ENCODE data around the gene RPSA. TPM values are rescaled to one million over a fixed set of nuclear protein-coding genes. Genes with fewer than 3 reads are reported as not detected.

RPSA gene
- total RNA-seq, 1 donor from 2014 or later, result 1,387 TPM

DNA sequence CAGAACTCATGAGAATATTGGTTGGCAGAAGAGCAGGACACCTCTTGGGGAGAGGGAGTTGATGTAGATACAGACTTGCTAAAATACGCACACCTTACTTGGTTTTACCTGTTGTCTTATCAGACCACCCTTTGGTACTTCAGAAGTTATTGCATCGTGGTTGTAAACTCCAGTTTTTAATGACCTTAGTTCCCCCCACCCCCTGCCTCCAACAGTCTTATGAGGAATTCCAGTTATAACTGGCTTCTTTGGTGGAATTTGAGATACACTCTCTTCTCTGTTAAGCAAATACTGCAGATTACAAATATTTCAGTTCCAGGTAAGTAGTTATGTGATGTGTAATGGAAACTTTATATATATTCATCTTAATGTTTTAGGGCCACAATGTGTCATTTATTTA, 18.4 kb upstream of the RPSA start:
- H3K36me3 ChIP-seq (ENCODE audit: control insufficient read depth in 3 of 3, insufficient read depth in 3 of 3, low read length in 3 of 3), result peaks cover 17 to 35% (median 35%) of the 10 kb centered on the region in 3 donors
- peaks cover 11 to 26% (median 13%) of the 10 kb centered on the region in 3 donors for H3K4me1 ChIP-seq (ENCODE audit: control insufficient read depth in 3 of 3, insufficient read depth in 3 of 3, low read length in 3 of 3)
- no peak overlapping the region for H3K4me3 ChIP-seq (ENCODE audit: low read length in 3 of 3)
- H3K9ac ChIP-seq (ENCODE audit: low read depth in 1 of 3, low read length in 3 of 3), result no peak overlapping the region
- H3K27me3 ChIP-seq (ENCODE audit: control insufficient read depth in 3 of 3, insufficient read depth in 3 of 3, low read length in 3 of 3), result no peaks in the 10 kb centered on the region
- no peak overlapping the region for H3K27ac ChIP-seq (ENCODE audit: low read depth, low read length)
- no peaks in the 10 kb centered on the region for H3K9me3 ChIP-seq (ENCODE audit: control insufficient read depth in 3 of 3, low read length in 3 of 3)

DNA sequence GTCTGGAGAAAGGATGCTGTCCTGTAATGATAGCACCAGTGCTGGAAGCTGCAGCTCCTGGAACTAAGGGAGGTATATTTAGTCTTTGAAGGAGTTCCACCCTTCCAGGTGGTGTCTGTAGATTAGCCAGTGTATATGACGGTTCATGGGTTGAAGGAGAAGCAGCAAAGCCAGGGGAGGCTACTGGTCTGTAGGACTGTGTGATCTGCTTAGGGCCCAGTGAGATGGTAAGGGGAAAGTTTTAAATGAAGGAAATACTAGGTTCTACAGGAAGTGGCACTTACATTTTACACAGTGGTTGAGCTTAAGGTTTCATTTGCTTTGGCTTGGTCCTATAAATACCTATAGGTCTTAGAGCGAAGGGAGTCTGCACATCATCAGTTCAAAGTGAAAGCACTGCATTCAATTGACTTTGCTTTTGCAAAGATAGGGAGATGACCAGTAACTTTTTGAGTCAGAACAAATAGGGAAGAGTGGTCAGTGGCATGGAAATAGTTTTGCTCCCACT, 17.7 kb upstream of the RPSA start:
- Histone ChIP-seq H3K4me3 (ENCODE audit: low read length in 3 of 3) (no peak overlapping the region), H3K9me3 (ENCODE audit: control insufficient read depth in 3 of 3, low read length in 3 of 3) (no peaks in the 10 kb centered on the region), H3K9ac (ENCODE audit: low read depth in 1 of 3, low read length in 3 of 3) (no peak overlapping the region), H3K27me3 (ENCODE audit: control insufficient read depth in 3 of 3, insufficient read depth in 3 of 3, low read length in 3 of 3) (no peaks in the 10 kb centered on the region), H3K27ac (ENCODE audit: low read depth, low read length) (no peak overlapping the region), H3K36me3 (ENCODE audit: control insufficient read depth in 3 of 3, insufficient read depth in 3 of 3, low read length in 3 of 3) (peaks cover 21 to 42% (median 41%) of the 10 kb centered on the region in 3 donors), H3K4me1 (ENCODE audit: control insufficient read depth in 3 of 3, insufficient read depth in 3 of 3, low read length in 3 of 3) (peaks cover 11 to 26% (median 13%) of the 10 kb centered on the region in 3 donors)

DNA sequence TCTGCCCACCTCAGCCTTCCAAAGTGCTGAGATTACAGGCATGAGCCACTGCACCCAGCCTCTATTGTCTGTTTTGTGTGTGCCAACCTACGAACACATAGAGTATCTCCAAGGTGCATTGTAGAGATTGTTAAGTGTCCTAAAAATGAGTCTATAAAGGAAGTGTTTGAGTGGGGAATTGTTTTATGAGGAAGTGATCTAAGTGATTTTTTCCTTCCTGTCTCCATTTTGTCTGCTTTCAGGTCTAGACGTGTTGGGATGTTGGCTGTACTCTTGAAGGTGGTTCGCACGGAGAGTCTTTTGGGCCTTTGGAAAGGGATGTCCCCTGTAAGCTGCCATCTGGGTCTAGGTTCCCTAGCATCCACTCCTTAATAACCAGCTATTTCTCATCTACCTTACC, 16.3 kb upstream of the RPSA start:
- Histone ChIP-seq H3K9me3 (ENCODE audit: control insufficient read depth in 3 of 3, low read length in 3 of 3) (no peaks in the 10 kb centered on the region), H3K27ac (ENCODE audit: low read depth, low read length) (no peak overlapping the region), H3K4me1 (ENCODE audit: control insufficient read depth in 3 of 3, insufficient read depth in 3 of 3, low read length in 3 of 3) (peaks cover 5 to 21% (median 6%) of the 10 kb centered on the region in 3 donors), H3K36me3 (ENCODE audit: control insufficient read depth in 3 of 3, insufficient read depth in 3 of 3, low read length in 3 of 3) (peaks cover 25 to 54% (median 51%) of the 10 kb centered on the region in 3 donors), H3K9ac (ENCODE audit: low read depth in 1 of 3, low read length in 3 of 3) (no peak overlapping the region), H3K27me3 (ENCODE audit: control insufficient read depth in 3 of 3, insufficient read depth in 3 of 3, low read length in 3 of 3) (no peaks in the 10 kb centered on the region), H3K4me3 (ENCODE audit: low read length in 3 of 3) (no peak overlapping the region)

DNA sequence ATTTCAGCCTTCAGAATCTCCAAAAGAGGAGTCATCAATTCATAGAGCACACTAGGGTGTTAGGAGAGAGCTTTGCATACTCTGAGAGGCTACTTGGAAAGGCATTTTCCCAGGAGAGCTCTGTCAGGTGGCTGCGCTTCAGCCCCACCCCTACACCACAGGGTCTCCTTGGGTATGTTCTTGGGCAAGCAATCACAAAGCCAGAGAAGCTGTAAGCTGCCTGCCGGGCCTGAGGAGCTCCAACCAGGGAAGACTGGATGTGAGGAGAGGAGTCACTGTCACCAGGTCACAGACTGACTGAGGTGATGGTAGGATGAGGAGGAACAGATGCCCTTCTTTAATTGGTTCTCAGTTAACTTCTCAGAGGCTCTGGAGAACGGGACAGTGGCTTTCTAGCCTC, 9.8 kb upstream of the RPSA start:
- no peak overlapping the region for H3K27ac ChIP-seq (ENCODE audit: low read depth, low read length)
- peaks cover 26 to 64% (median 58%) of the 10 kb centered on the region in 3 donors for H3K36me3 ChIP-seq (ENCODE audit: control insufficient read depth in 3 of 3, insufficient read depth in 3 of 3, low read length in 3 of 3)
- no peaks in the 10 kb centered on the region for H3K27me3 ChIP-seq (ENCODE audit: control insufficient read depth in 3 of 3, insufficient read depth in 3 of 3, low read length in 3 of 3)

DNA sequence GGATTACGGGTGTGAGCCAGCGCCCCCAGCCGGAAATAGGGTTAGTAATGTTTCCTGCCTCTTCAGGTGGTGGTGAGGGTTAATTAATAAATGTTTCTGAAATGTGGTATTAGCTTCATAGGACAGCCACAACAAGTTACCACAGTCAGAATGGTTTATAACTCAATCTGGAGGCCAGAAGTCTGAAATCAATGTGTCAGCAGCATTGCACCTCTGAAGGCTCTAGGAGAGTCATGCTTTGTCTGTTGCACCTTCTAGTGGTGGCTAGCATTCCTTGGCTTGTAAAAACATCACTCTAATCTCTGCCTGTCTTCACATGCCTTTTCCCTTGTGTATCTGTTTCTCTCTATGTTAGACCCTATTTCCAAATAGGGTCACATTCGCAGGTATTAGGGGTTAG, 7.8 kb upstream of the RPSA start:
- Histone ChIP-seq H3K9ac (ENCODE audit: low read depth in 1 of 3, low read length in 3 of 3) (no peak overlapping the region), H3K9me3 (ENCODE audit: control insufficient read depth in 3 of 3, low read length in 3 of 3) (no peaks in the 10 kb centered on the region), H3K4me1 (ENCODE audit: control insufficient read depth in 3 of 3, insufficient read depth in 3 of 3, low read length in 3 of 3) (no peaks in the 10 kb centered on the region), H3K27ac (ENCODE audit: low read depth, low read length) (no peak overlapping the region), H3K4me3 (ENCODE audit: low read length in 3 of 3) (no peak overlapping the region), H3K36me3 (ENCODE audit: control insufficient read depth in 3 of 3, insufficient read depth in 3 of 3, low read length in 3 of 3) (peaks cover 14 to 45% (median 41%) of the 10 kb centered on the region in 3 donors), H3K27me3 (ENCODE audit: control insufficient read depth in 3 of 3, insufficient read depth in 3 of 3, low read length in 3 of 3) (no peaks in the 10 kb centered on the region)

More for the DNA sequence above, 9.8 kb upstream of the RPSA start:
- no peaks in the 10 kb centered on the region for H3K4me1 ChIP-seq (ENCODE audit: control insufficient read depth in 3 of 3, insufficient read depth in 3 of 3, low read length in 3 of 3)
- no peaks in the 10 kb centered on the region for H3K9me3 ChIP-seq (ENCODE audit: control insufficient read depth in 3 of 3, low read length in 3 of 3)
- no peak overlapping the region for H3K4me3 ChIP-seq (ENCODE audit: low read length in 3 of 3)
- no peak overlapping the region for H3K9ac ChIP-seq (ENCODE audit: low read depth in 1 of 3, low read length in 3 of 3)

DNA sequence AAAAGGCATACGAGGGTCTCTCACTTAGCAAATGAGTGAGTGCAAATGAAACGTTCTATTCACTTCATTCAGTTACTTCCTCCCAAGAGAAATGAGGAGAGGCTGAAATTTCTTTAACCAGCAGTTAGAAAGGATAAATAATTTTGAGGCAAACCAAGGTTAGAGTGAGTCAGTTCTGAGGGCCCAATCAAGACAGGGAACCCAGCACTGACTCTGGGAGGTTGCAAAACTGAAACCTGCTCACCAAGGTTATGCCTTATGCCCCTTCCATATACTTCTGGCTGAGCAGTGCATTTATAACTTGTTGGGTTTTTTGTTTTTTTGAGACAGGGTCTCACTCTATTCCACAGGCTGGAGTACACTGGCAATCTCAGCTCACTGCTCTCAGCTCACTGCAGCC, 4.5 kb upstream of the RPSA start:
- Histone ChIP-seq H3K27me3 (ENCODE audit: control insufficient read depth in 3 of 3, insufficient read depth in 3 of 3, low read length in 3 of 3) (no peaks in the 10 kb centered on the region), H3K4me3 (ENCODE audit: low read length in 3 of 3) (no peak overlapping the region), H3K9ac (ENCODE audit: low read depth in 1 of 3, low read length in 3 of 3) (no peak overlapping the region), H3K4me1 (ENCODE audit: control insufficient read depth in 3 of 3, insufficient read depth in 3 of 3, low read length in 3 of 3) (peaks cover under 1 to 4% (median 2%) of the 10 kb centered on the region in 3 donors), H3K27ac (ENCODE audit: low read depth, low read length) (no peak overlapping the region), H3K36me3 (ENCODE audit: control insufficient read depth in 3 of 3, insufficient read depth in 3 of 3, low read length in 3 of 3) (peaks cover 2 to 18% (median 14%) of the 10 kb centered on the region in 3 donors), H3K9me3 (ENCODE audit: control insufficient read depth in 3 of 3, low read length in 3 of 3) (no peaks in the 10 kb centered on the region)

DNA sequence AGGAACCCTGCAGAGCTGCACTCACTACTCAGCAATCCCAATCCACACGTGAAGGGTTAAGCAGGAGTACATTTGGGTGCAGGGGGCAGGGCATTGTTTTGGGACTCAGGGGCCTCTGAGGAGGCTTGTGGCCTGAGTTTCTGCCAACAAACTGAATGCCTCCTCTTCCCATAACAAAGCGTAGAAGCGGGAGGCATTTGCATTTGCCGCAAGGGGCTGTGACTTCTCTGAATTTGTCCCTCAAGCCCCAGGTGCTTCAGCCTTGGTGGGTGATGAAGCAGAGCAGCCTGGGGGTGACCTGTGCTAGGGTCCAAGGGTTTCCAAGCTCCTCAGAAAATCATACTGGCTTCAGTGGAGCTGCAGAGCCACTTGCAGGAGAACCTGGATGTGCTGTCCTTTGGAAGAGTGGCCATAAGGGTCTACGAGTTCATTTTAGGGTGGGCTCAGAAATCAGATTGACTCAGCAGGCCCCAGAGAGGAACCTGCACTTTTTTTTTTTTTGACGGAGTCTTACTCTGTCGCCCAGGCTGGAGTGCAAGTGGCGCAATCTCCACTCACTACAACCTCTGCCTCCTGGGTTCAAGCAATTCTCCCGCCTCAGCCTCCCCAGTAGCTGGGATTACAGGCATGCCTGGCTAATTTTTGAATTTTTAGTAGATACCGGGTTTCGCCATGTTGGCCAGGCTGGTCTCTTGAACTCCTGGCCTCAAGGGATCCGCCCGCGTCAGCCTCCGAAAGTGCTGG, 1.4 kb upstream of the RPSA start:
- Histone ChIP-seq H3K9ac (ENCODE audit: low read depth in 1 of 3, low read length in 3 of 3) (no peak overlapping the region), H3K36me3 (ENCODE audit: control insufficient read depth in 3 of 3, insufficient read depth in 3 of 3, low read length in 3 of 3) (peaks cover 9 to 19% (median 12%) of the 10 kb centered on the region in 3 donors), H3K4me1 (ENCODE audit: control insufficient read depth in 3 of 3, insufficient read depth in 3 of 3, low read length in 3 of 3) (peaks cover 15 to 18% (median 17%) of the 10 kb centered on the region in 3 donors), H3K9me3 (ENCODE audit: control insufficient read depth in 3 of 3, low read length in 3 of 3) (no peaks in the 10 kb centered on the region), H3K27me3 (ENCODE audit: control insufficient read depth in 3 of 3, insufficient read depth in 3 of 3, low read length in 3 of 3) (no peaks in the 10 kb centered on the region), H3K4me3 (ENCODE audit: low read length in 3 of 3) (no peak overlapping the region), H3K27ac (ENCODE audit: low read depth, low read length) (no peak overlapping the region)

DNA sequence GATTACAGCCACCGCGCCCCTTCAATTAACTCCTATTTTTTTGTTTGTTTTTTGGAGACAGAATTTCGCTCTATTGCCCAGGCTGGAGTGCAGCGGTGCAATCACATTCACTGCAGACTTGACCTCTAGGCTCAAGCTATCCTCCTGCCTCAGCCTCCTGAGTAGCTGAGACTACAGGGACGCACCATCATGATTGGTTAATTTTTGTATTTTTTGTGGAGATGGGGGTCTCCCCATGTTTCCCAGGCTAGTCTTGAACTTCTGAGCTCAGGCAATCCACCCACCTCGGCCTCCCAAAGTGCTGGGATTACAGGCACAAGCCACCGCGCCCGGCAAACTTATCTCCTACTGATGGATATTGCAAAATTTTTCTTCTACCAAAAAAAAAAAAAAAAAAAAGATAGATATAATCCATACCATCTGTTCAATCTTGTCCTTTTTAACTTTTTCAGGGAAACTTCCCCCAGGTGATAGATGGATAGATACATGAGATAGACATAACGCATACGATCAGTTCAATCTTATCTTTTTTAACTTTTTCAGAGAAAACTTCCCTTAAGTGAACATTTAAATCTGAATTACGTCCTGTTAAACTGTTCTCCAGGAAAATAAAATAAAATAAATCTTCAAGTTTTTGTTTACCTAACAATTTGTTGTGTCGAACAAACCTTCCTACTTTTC, 693 bp upstream of the RPSA start:
- peak overlapping the region; percentile 90 to 96 (median 92) for H3K4me3 ChIP-seq (ENCODE audit: low read length in 3 of 3)
- H3K27ac ChIP-seq (ENCODE audit: low read depth, low read length), result peak overlapping the region; percentile 65
- no peaks in the 10 kb centered on the region for H3K9me3 ChIP-seq (ENCODE audit: control insufficient read depth in 3 of 3, low read length in 3 of 3)
- no peaks in the 10 kb centered on the region for H3K27me3 ChIP-seq (ENCODE audit: control insufficient read depth in 3 of 3, insufficient read depth in 3 of 3, low read length in 3 of 3)
- H3K4me1 ChIP-seq (ENCODE audit: control insufficient read depth in 3 of 3, insufficient read depth in 3 of 3, low read length in 3 of 3), result peaks cover 15 to 18% (median 17%) of the 10 kb centered on the region in 3 donors
- peaks cover 14 to 25% (median 18%) of the 10 kb centered on the region in 3 donors for H3K36me3 ChIP-seq (ENCODE audit: control insufficient read depth in 3 of 3, insufficient read depth in 3 of 3, low read length in 3 of 3)
- H3K9ac ChIP-seq (ENCODE audit: low read depth in 1 of 3, low read length in 3 of 3), result peak overlapping the region; percentile 66 to 93 (median 80)

DNA sequence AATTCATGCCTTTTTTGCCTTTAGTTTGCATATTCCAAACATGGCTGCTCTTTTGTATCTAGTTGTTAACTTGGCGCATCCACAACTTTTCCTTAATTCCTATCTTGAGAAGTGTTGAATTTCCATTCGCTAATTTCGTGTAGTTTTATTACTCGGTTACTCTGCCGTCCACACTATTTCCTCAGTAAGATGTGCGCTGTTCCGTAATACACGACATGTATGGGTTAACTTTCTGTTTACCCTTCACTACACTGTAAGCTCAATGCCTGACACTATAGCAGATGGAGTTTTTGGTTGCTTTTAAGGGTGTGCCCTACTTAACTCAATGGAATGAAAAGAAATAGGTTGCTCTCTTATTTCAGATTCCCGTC, 724 bp downstream of the RPSA start:
- peaks cover 15 to 18% (median 17%) of the 10 kb centered on the region in 3 donors for H3K4me1 ChIP-seq (ENCODE audit: control insufficient read depth in 3 of 3, insufficient read depth in 3 of 3, low read length in 3 of 3)
- H3K9me3 ChIP-seq (ENCODE audit: control insufficient read depth in 3 of 3, low read length in 3 of 3), result no peaks in the 10 kb centered on the region
- H3K27me3 ChIP-seq (ENCODE audit: control insufficient read depth in 3 of 3, insufficient read depth in 3 of 3, low read length in 3 of 3), result no peaks in the 10 kb centered on the region
- peak overlapping the region; percentile 80 to 93 (median 85) for H3K9ac ChIP-seq (ENCODE audit: low read depth in 1 of 3, low read length in 3 of 3)
- H3K36me3 ChIP-seq (ENCODE audit: control insufficient read depth in 3 of 3, insufficient read depth in 3 of 3, low read length in 3 of 3), result peaks cover 25 to 39% (median 33%) of the 10 kb centered on the region in 3 donors
- H3K4me3 ChIP-seq (ENCODE audit: low read length in 3 of 3), result peak overlapping the region; percentile 90 to 96 (median 92)
- peak overlapping the region; percentile 65 for H3K27ac ChIP-seq (ENCODE audit: low read depth, low read length)
